H1 (cell line): Measurements from ENCODE around the gene PEX1. TPM values are rescaled to one million over a fixed set of nuclear protein-coding genes. Genes with fewer than 3 reads are reported as not detected.

Source experiments
- CTCF ChIA-PET: fragments of 300-600 bp; sonication (Branson Sonifier 250); formaldehyde crosslinking; loops from one replicate; lab custom pipeline; 2021; ENCODE audit not compliant: partially characterized antibody; lab: Charles Lee
- POLR2A ChIA-PET: fragments of 300-600 bp; sonication (Branson Sonifier 250); formaldehyde crosslinking; loops from one replicate; lab custom pipeline; 2021; ENCODE audit warnings: inconsistent platforms; ENCODE audit not compliant: partially characterized antibody; lab: Charles Lee
- DNase-seq, 2 experiments: peaks; one replicate each; pipeline versions ENCODE4 v3.0.0 to v3.0.0-alpha.2; 2010 to 2022; ENCODE audit warnings: low spot score in 2 of 2, low read depth in 1 of 2, mixed read lengths in 1 of 2
- FAIRE-seq: peaks from 2 replicates; lab custom pipeline; 2011; peaks lifted over from hg19 to GRCh38; lab: Jason Lieb, UNC
- H2AFZ ChIP-seq: 2 replicates; pipeline ENCODE4 v1.8.1; 2012; ENCODE audit warnings: low read length, inconsistent platforms
- H2AK5ac ChIP-seq: 2 replicates; pipeline ENCODE4 v1.6.1; 2013; ENCODE audit warnings: low read depth, low read length
- H2BK120ac ChIP-seq: replicated peaks from 2 replicates; pipeline ENCODE3; 2013; ENCODE audit warnings: low read depth, low read length, inconsistent platforms
- H2BK12ac ChIP-seq: 2 replicates; pipeline ENCODE4 v1.6.1; 2013; ENCODE audit warnings: low read depth, low read length
- H2BK15ac ChIP-seq: 2 replicates; pipeline ENCODE4 v1.6.1; 2013; ENCODE audit warnings: low read length
- H2BK20ac ChIP-seq: 2 replicates; pipeline ENCODE4 v1.6.1; 2013; ENCODE audit warnings: low read length
- H2BK5ac ChIP-seq: 2 replicates; pipeline ENCODE4 v1.6.1; 2013; ENCODE audit warnings: low read depth, low read length
- H3K14ac ChIP-seq: 2 replicates; pipeline ENCODE4 v1.6.1; 2013; ENCODE audit warnings: inconsistent platforms; ENCODE audit not compliant: insufficient read length
- H3K18ac ChIP-seq: 2 replicates; pipeline ENCODE4 v1.6.1; 2013; ENCODE audit warnings: low read length; ENCODE audit errors: extremely low read depth
- H3K23ac ChIP-seq: 2 replicates; pipeline ENCODE4 v1.6.1; 2013; ENCODE audit warnings: inconsistent platforms; ENCODE audit not compliant: insufficient read length
- H3K23me2 ChIP-seq: 2 replicates; pipeline ENCODE4 v1.6.1; 2013; ENCODE audit warnings: low read depth, low read length
- H3K27ac ChIP-seq: 2 replicates; pipeline ENCODE4 v1.6.1; 2011; ENCODE audit warnings: low read depth, low read length, inconsistent platforms
- H3K27me3 ChIP-seq, 4 experiments: replicated peaks in 1 of 4; 1 replicate in 1 of 4; 2 replicates in 3 of 4; pipeline versions ENCODE4 v1.6.1 to v1.8.1; 2011 to 2013; ENCODE audit warnings: low read length in 3 of 4, mild to moderate bottlenecking in 3 of 4, inconsistent platforms in 2 of 4, mixed read lengths in 2 of 4, moderate library complexity in 1 of 4; ENCODE audit not compliant: control insufficient read depth in 3 of 4, insufficient read depth in 3 of 4; ENCODE audit errors: extremely low read depth in 1 of 4
- H3K36me3 ChIP-seq, 4 experiments: 2 replicates each; pipeline versions ENCODE4 v1.6.1 to v1.8.1; 2011 to 2013; ENCODE audit warnings: mild to moderate bottlenecking in 4 of 4, low read length in 3 of 4, moderate library complexity in 2 of 4, control low read depth in 1 of 4, inconsistent platforms in 1 of 4; ENCODE audit not compliant: insufficient read depth in 4 of 4, control insufficient read depth in 2 of 4
- H3K4ac ChIP-seq: replicated peaks from 2 replicates; pipeline ENCODE3; 2013; ENCODE audit warnings: low read length, low read depth, mixed read lengths, inconsistent platforms; ENCODE audit not compliant: insufficient read length
- H3K4me1 ChIP-seq, 4 experiments: replicated peaks in 1 of 4; 1 replicate in 1 of 4; 2 replicates in 3 of 4; pipeline versions ENCODE4 v1.6.1 to v1.8.1; 2011 to 2013; ENCODE audit warnings: low read length in 3 of 4, inconsistent platforms in 2 of 4, mixed read lengths in 1 of 4; ENCODE audit not compliant: insufficient read depth in 4 of 4, control insufficient read depth in 3 of 4
- H3K4me2 ChIP-seq, 2 experiments: 2 replicates each; pipeline versions ENCODE4 v1.6.1 to v1.8.1; 2011 to 2013; ENCODE audit warnings: low read depth in 2 of 2, low read length in 2 of 2, control low read depth in 1 of 2, inconsistent platforms in 1 of 2, mild to moderate bottlenecking in 1 of 2; ENCODE audit not compliant: insufficient read depth in 1 of 2
- H3K4me3 ChIP-seq, 4 experiments: fragments of 200-600, 300-600 bp in 1 of 4; sonication (generic), shearing (Covaris generic), sonication (Bioruptor Twin) in 1 of 4; 2 replicates each; pipeline versions ENCODE4 v1.5.1 to v1.8.1; 2011 to 2016; ENCODE audit warnings: low read length in 4 of 4, low read depth in 3 of 4, control low read depth in 2 of 4, inconsistent platforms in 2 of 4, mild to moderate bottlenecking in 2 of 4, mixed read lengths in 1 of 4, moderate library complexity in 1 of 4; ENCODE audit not compliant: insufficient read depth in 2 of 4; ENCODE audit errors: extremely low read depth in 1 of 4
- H3K56ac ChIP-seq: replicated peaks from 2 replicates; pipeline ENCODE3; 2013; ENCODE audit warnings: low read depth, mild to moderate bottlenecking, mixed read lengths, low read length, inconsistent platforms; ENCODE audit not compliant: insufficient read length
- H3K79me1 ChIP-seq: 2 replicates; pipeline ENCODE4 v1.6.1; 2013; ENCODE audit warnings: low read depth, low read length, control low read depth
- H3K79me2 ChIP-seq, 2 experiments: 2 replicates each; pipeline versions ENCODE4 v1.6.1 to v1.8.1; 2012 to 2013; ENCODE audit warnings: low read length in 2 of 2, mild to moderate bottlenecking in 2 of 2, inconsistent platforms in 1 of 2; ENCODE audit not compliant: insufficient read depth in 2 of 2, control insufficient read depth in 1 of 2
- H3K9ac ChIP-seq, 4 experiments: replicated peaks in 1 of 4; 1 replicate in 1 of 4; 2 replicates in 3 of 4; pipeline versions ENCODE4 v1.6.1 to v1.8.1; 2011 to 2013; ENCODE audit warnings: low read depth in 3 of 4, low read length in 3 of 4, control low read depth in 2 of 4, mild to moderate bottlenecking in 2 of 4, moderate library complexity in 2 of 4, inconsistent platforms in 1 of 4; ENCODE audit errors: extremely low read depth in 1 of 4
- H3K9me3 ChIP-seq, 2 experiments: 2 replicates each; pipeline versions ENCODE4 v1.6.1 to v1.8.1; 2012 to 2013; ENCODE audit warnings: mild to moderate bottlenecking in 2 of 2, moderate library complexity in 2 of 2, control low read depth in 1 of 2, inconsistent platforms in 1 of 2, low read depth in 1 of 2, low read length in 1 of 2, mixed read lengths in 1 of 2; ENCODE audit not compliant: insufficient read depth in 2 of 2
- H4K20me1 ChIP-seq, 2 experiments: replicated peaks in 1 of 2; 2 replicates each; pipeline versions ENCODE3 to v1.8.1; 2011 to 2013; ENCODE audit warnings: inconsistent platforms in 2 of 2, low read length in 2 of 2, mild to moderate bottlenecking in 1 of 2; ENCODE audit not compliant: insufficient read depth in 2 of 2, control insufficient read depth in 1 of 2
- H4K5ac ChIP-seq: 2 replicates; pipeline ENCODE4 v1.6.1; 2013; ENCODE audit warnings: low read length, low read depth, mixed read lengths, inconsistent platforms; ENCODE audit not compliant: insufficient read length
- H4K8ac ChIP-seq: 2 replicates; pipeline ENCODE4 v1.8.0; 2013; ENCODE audit warnings: mild to moderate bottlenecking, moderate library complexity, low read length, inconsistent platforms; ENCODE audit not compliant: insufficient read depth; ENCODE audit errors: extremely low read depth
- H4K91ac ChIP-seq: replicated peaks from 2 replicates; pipeline ENCODE3; 2013; ENCODE audit warnings: low read length, mixed read lengths, inconsistent platforms; ENCODE audit not compliant: insufficient read length
- JUND ChIP-seq: IDR thresholded peaks from 2 replicates; pipeline ENCODE4 v1.6.1; 2011; ENCODE audit warnings: mild to moderate bottlenecking, improper control_type of control experiment, low read length
- TEAD4 ChIP-seq: IDR thresholded peaks from 2 replicates; pipeline ENCODE4 v1.6.1; 2012; ENCODE audit warnings: low read depth, low read length, inconsistent platforms, mixed read lengths
- WGBS, 2 experiments: shearing (Covaris generic) in 1 of 2; methylation state at CpG; one replicate each; pipeline versions ENCODE4 v1.1.6 to v1.1.7; 2013 to 2015; ENCODE audit warnings: low lambda C conversion rate in 2 of 2, mixed read lengths in 2 of 2, inconsistent platforms in 1 of 2, low coverage in 1 of 2, missing lambda C conversion rate in 1 of 2; ENCODE audit not compliant: insufficient replicate concordance in 2 of 2, insufficient coverage in 1 of 2, insufficient read length in 1 of 2; ENCODE audit errors: extremely low coverage in 1 of 2, missing lambda C conversion rate in 1 of 2; 5-methylcytosine and 5-hydroxymethylcytosine counted together
- polyA plus RNA-seq, 7 experiments: library from polyadenylated mRNA; depleted of rRNA in 3 of 7; stranded (reverse) in 5 of 7; unstranded in 2 of 7; fragments of >200 nt in 5 of 7; fragments of 200-250 nt in 2 of 7; gene quantifications; 1 replicate in 5 of 7; 2 replicates in 1 of 7; 4 replicates in 1 of 7; pipeline versions ENCODE4 v1.2.1 to v1.2.3, GENCODE V29; 2011 to 2013; ENCODE audit warnings: missing spikeins in 2 of 7, mixed read lengths in 2 of 7
- total RNA-seq: library from RNA; stranded (reverse); fragmentation: NEBNext Ultra II Directional; extraction: Animal tissue kit (Norgen Biotek cat#: 25700); gene quantifications from 2 replicates; pipeline ENCODE4 v1.2.1, GENCODE V29; 2021

Gene PEX1
- total and polyA plus RNA-seq, 2 of the 8 experiments (the other 6 are each of a cell fraction or from before 2014, with no cell fraction given): 16.4 to 23.9 TPM

- H3K4me2 ChIP-seq: no peak overlapping the region; a peak in 1 of 4 replicates
- no peak overlapping the region; the same call in 1 of the 2 replicates for H2BK12ac ChIP-seq
- WGBS, 2 experiments: 74% methylated on average over 6 of the region's 6 CpGs; no CpG with 5 or more reads in 1 of the 2 experiments
- no peaks in the 10 kb centered on the region; the same call in 1 of the 2 replicates for H3K23me2 ChIP-seq
- no peak for DNase-seq
- H4K91ac ChIP-seq: peak overlapping the region; percentile 60
- H2AK5ac ChIP-seq: no peak overlapping the region
- no peak overlapping the region for H4K8ac ChIP-seq
- H3K4me1 ChIP-seq: peaks cover 0 to 11% (median 5%) of the 10 kb centered on the region in 4 experiments; a peak in 4 of 7 replicates
- no peaks in the 10 kb centered on the region for H3K9me3 ChIP-seq
- H3K56ac ChIP-seq: no peak overlapping the region
- no peaks in the 10 kb centered on the region for H4K20me1 ChIP-seq
- no peak overlapping the region for H3K4ac ChIP-seq
- POLR2A ChIA-PET: interaction anchor here (0.6 to 1.4 kb wide), 3 partner anchors 9 to 23 kb away, joined by 3 to 13 read pairs (median 3); partner anchors contain the start of gene GATAD1
- no peak overlapping the region for H4K5ac ChIP-seq
- H3K14ac ChIP-seq: no peak overlapping the region
- H2BK15ac ChIP-seq: no peak overlapping the region
- H3K27ac ChIP-seq: no peak overlapping the region; the same call in 1 of the 2 replicates
- no peak overlapping the region; the same call in 1 of the 2 replicates for H2BK5ac ChIP-seq
- no peak overlapping the region for H3K4me3 ChIP-seq
- H3K23ac ChIP-seq: no peak overlapping the region
- H3K36me3 ChIP-seq: no peaks in the 10 kb centered on the region
- no peaks in the 10 kb centered on the region for H3K27me3 ChIP-seq
- no peak for FAIRE-seq
- no peaks in the 10 kb centered on the region for H3K79me1 ChIP-seq
- H2AFZ ChIP-seq: peak overlapping the region; percentile 4; the same call in 1 of the 2 replicates
- CTCF ChIA-PET: interaction anchor here (0.6 to 2.2 kb wide), 7 partner anchors 9 to 39 kb away, joined by 3 to 15 read pairs (median 3); partner anchors contain the start of gene GATAD1
- H3K79me2 ChIP-seq: no peaks in the 10 kb centered on the region
- H2BK120ac ChIP-seq: no peak overlapping the region
- no peak overlapping the region for H3K9ac ChIP-seq
- 0 out of 2 replicates have a peak overlapping the region, but pooled peaks have one; percentile 11 for H2BK20ac ChIP-seq
- H3K18ac ChIP-seq: no peak overlapping the region
- TF ChIP-seq JUND: peak; percentile 54; the same call in 1 of the 2 replicates
- TF ChIP-seq TEAD4: peak; percentile 38; the same call in 1 of the 2 replicates
These were observed 90.3 kb downstream of the PEX1 start for GRCh38 chr7:92437956-92438491.
